ENCODE measurements around the gene DNAH5.

The DNAH5 gene

GRCh38 chr5:13956471-13956870 is 12.0 kb upstream of the DNAH5 start:
- no peak overlapping the region for H3K27ac Mint-ChIP-seq
- no peak overlapping the region for H3K4me3 Mint-ChIP-seq
- DNase-seq (ENCODE audit: low spot score in 2 of 2) (no peak), ATAC-seq (no peak)
- H3K36me3 Mint-ChIP-seq = no peaks in the 10 kb centered on the region
- no peaks in the 10 kb centered on the region for H3K4me1 Mint-ChIP-seq
- peaks cover 3% of the 10 kb centered on the region for H3K9me3 Mint-ChIP-seq

GRCh38 chr5:13955896-13956295 is 11.4 kb upstream of the DNAH5 start:
- Mint-ChIP-seq H3K4me1 (no peaks in the 10 kb centered on the region), H3K4me3 (no peak overlapping the region), H3K27ac (no peak overlapping the region), H3K9me3 (peaks cover 3% of the 10 kb centered on the region), H3K36me3 (no peaks in the 10 kb centered on the region)
- ATAC-seq (no peak), DNase-seq (ENCODE audit: low spot score in 2 of 2) (no peak)

- DNase-seq (ENCODE audit: low spot score in 2 of 2) (no peak), ATAC-seq (no peak)
- no peaks in the 10 kb centered on the region for H3K36me3 Mint-ChIP-seq
- H3K4me3 Mint-ChIP-seq = no peak overlapping the region
- no peak overlapping the region for H3K27ac Mint-ChIP-seq
- no peaks in the 10 kb centered on the region for H3K9me3 Mint-ChIP-seq
- no peaks in the 10 kb centered on the region for H3K4me1 Mint-ChIP-seq
Measured at GRCh38 chr5:13946111-13946510, 1.6 kb upstream of the DNAH5 start.

- H3K27ac Mint-ChIP-seq = no peak overlapping the region
- no peaks in the 10 kb centered on the region for H3K9me3 Mint-ChIP-seq
- DNase-seq (ENCODE audit: low spot score in 2 of 2) = no peak
- H3K36me3 Mint-ChIP-seq = no peaks in the 10 kb centered on the region
- ATAC-seq = no peak
- H3K4me1 Mint-ChIP-seq = no peaks in the 10 kb centered on the region
- H3K4me3 Mint-ChIP-seq = no peak overlapping the region
Measured at GRCh38 chr5:13945271-13945670, 783 bp upstream of the DNAH5 start.

DNA sequence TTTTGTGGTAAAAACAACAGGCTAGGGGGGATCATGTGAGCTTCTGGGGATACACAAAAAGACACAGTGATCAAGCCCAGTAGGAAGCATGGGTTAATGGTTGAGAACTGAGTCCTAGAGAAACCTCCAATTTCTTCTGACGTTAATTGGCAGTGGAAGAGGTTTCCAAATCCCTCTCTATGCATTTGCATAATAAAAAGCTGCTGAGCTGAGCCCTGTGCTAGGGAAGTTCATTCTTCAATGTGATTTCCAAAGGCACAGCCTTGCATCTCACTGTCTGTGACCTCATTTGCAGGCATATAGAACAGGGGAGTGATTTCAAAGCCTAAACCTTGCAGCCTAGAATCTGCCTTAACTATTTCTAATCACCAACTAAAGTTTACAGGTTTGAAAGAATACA is 812 bp downstream of the DNAH5 start:
- no peak overlapping the region for H3K27ac Mint-ChIP-seq
- H3K36me3 Mint-ChIP-seq = no peaks in the 10 kb centered on the region
- no peaks in the 10 kb centered on the region for H3K4me1 Mint-ChIP-seq
- no peaks in the 10 kb centered on the region for H3K9me3 Mint-ChIP-seq
- no peak overlapping the region for H3K4me3 Mint-ChIP-seq
- ATAC-seq = no peak
- DNase-seq (ENCODE audit: low spot score in 2 of 2) = no peak

DNA sequence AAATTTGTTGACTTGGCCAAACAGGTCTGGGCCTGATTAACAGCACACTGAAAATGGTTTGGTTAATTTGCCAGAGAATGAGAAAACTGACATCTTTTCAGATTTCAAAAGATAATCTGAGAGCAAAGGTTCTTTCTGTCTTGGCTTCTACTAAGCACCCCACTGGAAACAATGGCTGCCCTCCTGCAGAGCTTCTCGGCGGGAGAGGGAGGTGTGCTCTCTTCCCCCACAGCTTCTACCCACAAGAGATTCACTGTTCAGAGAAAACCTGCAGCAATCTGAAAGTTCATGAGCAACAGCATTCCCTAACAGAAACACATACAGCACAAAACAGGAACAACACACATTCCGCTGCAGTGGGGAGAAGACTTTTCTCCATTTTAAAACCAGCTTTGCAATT is 3.0 kb downstream of the DNAH5 start:
- Mint-ChIP-seq H3K4me3 (no peak overlapping the region), H3K36me3 (no peaks in the 10 kb centered on the region), H3K27ac (no peak overlapping the region), H3K4me1 (no peaks in the 10 kb centered on the region), H3K9me3 (no peaks in the 10 kb centered on the region)
- no peak for DNase-seq (ENCODE audit: low spot score in 2 of 2)
- ATAC-seq = no peak

DNA sequence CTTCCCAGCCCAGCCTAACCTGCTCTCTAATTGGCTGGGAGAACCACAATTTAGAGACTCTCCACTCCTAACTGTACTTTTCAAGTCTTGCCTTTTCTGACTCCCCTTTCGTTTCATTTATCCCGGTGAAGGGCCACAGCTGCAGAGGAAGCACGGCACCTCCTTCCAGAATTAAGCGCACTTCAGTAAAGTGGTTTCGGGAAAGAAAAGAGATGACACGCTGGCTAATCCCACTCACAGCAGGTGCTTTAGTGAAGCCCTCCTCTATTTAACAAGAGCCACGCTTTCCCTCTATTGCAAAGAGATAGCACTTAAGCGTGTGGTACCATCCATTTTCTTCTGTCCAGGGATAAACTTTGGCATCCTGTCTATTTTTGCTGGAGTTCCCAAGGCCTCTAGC is 4.8 kb downstream of the DNAH5 start:
- no peak for DNase-seq (ENCODE audit: low spot score in 2 of 2)
- no peaks in the 10 kb centered on the region for H3K36me3 Mint-ChIP-seq
- ATAC-seq = no peak
- no peaks in the 10 kb centered on the region for H3K4me1 Mint-ChIP-seq
- H3K4me3 Mint-ChIP-seq = no peak overlapping the region
- no peak overlapping the region for H3K27ac Mint-ChIP-seq
- H3K9me3 Mint-ChIP-seq = no peaks in the 10 kb centered on the region

DNA sequence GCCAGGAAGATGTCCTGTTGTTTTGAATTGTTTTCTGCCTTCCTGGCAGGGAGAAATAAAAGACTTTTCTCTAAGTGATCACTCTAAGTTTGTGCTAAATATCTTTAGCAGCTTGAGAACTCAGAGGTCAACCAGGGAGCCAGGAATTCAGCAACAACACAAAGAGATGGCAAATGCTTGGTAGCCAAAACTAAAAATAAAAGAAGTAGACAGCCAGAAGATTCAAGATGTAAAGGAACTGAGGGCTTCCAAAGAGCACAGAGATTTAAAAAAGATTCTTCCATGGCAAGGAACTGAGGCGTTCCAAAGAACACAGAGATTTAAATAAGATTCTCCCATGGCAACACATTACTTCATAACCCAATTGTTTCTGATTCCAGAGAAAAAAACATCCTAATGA is 9.6 kb downstream of the DNAH5 start:
- no peak overlapping the region for H3K27ac Mint-ChIP-seq
- H3K4me3 Mint-ChIP-seq = no peak overlapping the region
- H3K4me1 Mint-ChIP-seq = no peaks in the 10 kb centered on the region
- ATAC-seq (no peak), DNase-seq (ENCODE audit: low spot score in 2 of 2) (no peak)
- H3K36me3 Mint-ChIP-seq = no peaks in the 10 kb centered on the region
- peaks cover 17% of the 10 kb centered on the region for H3K9me3 Mint-ChIP-seq

DNA sequence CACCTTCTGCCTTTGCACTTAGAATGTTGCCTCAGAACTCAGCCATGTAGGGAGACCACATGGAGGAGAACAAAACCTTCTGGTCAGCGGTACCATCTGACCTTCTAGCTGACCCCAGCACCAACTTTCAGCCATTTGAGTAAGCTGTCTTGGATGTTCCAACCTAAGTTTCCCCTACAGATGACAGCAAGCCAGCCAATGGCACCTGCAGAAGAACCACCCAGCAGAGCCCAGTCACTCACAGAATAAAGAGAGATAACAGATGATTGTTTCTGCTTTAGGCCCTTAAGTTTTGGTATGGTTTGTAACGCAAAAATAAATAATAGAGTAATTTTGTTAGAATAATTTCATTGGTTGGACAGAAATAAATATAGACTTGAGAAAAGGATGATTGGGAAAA is 10.4 kb downstream of the DNAH5 start:
- peaks cover 18% of the 10 kb centered on the region for H3K9me3 Mint-ChIP-seq
- ATAC-seq (no peak), DNase-seq (ENCODE audit: low spot score in 2 of 2) (no peak)
- H3K4me1 Mint-ChIP-seq = no peaks in the 10 kb centered on the region
- no peak overlapping the region for H3K4me3 Mint-ChIP-seq
- no peaks in the 10 kb centered on the region for H3K36me3 Mint-ChIP-seq
- H3K27ac Mint-ChIP-seq = no peak overlapping the region

DNA sequence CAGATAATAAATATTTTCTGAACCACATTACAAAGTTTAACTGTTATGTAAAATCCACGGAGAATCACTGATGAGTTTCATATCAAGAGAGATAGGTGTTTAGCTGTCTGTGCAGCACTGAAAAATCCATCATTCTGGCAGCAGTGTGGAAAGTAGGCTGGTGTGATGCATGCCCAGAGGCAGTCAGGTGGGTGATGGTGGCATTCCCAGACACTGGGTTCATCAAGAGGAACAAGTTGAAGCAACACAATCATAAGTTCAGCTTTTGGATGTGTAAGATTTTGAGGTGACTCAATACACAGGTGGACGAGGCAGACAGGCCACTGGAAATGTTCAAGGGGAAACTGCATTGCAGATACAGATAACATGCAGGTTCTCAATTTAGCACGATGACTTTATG is 11.9 kb downstream of the DNAH5 start:
- no peak overlapping the region for H3K27ac Mint-ChIP-seq
- no peaks in the 10 kb centered on the region for H3K36me3 Mint-ChIP-seq
- no peak for DNase-seq (ENCODE audit: low spot score in 2 of 2)
- no peaks in the 10 kb centered on the region for H3K4me1 Mint-ChIP-seq
- H3K4me3 Mint-ChIP-seq = no peak overlapping the region
- H3K9me3 Mint-ChIP-seq = peaks cover 18% of the 10 kb centered on the region
- ATAC-seq = no peak

DNA sequence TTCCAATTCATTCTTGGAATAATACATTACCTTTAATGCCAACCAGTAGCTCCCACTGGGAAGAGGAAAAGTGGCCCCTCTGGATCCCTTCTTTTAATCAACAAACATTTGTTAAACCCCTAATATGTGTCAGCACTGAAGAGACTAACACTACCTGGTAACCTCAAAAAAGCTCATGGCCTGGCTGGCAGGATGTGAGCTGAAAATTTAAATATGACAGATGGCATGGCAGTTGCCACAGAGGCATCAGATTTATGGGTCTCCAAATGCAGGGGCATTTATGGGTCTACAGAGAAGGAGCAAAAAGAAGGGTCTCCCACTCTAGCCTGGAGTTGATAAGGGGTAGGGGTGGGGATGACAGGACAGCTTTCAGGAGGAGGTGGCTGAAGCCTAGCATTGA is 12.5 kb downstream of the DNAH5 start:
- no peaks in the 10 kb centered on the region for H3K4me1 Mint-ChIP-seq
- DNase-seq (ENCODE audit: low spot score in 2 of 2) (no peak), ATAC-seq (no peak)
- no peaks in the 10 kb centered on the region for H3K36me3 Mint-ChIP-seq
- no peak overlapping the region for H3K27ac Mint-ChIP-seq
- peaks cover 18% of the 10 kb centered on the region for H3K9me3 Mint-ChIP-seq
- H3K4me3 Mint-ChIP-seq = no peak overlapping the region

- no peak for ATAC-seq
- Mint-ChIP-seq H3K27ac (no peak overlapping the region), H3K4me3 (no peak overlapping the region), H3K9me3 (peaks cover 18% of the 10 kb centered on the region), H3K4me1 (no peaks in the 10 kb centered on the region), H3K36me3 (no peaks in the 10 kb centered on the region)
- no peak for DNase-seq (ENCODE audit: low spot score in 2 of 2)
Measured at GRCh38 chr5:13930541-13931171, 13.8 kb downstream of the DNAH5 start.

DNA sequence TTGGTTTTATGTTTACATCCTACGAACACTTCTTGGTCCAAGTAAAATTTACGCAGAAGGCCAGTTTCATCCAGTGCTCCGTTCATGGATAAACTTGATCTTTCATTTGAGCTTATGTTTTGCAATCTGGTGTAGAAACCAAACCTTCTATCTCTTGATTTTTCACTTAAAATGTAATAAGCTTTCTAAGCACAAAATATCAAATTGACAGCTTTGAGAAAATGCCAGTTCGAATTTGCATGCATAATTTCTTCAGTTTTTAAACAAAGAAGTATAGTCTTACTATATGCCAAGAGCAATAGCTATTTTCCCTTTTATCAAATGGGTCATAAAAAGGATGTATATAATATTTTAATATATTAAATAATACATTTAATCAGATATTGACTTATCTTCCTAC is 17.8 kb downstream of the DNAH5 start:
- Mint-ChIP-seq H3K36me3 (no peaks in the 10 kb centered on the region), H3K9me3 (peaks cover 6% of the 10 kb centered on the region), H3K4me3 (no peak overlapping the region), H3K4me1 (no peaks in the 10 kb centered on the region), H3K27ac (no peak overlapping the region)
- ATAC-seq = no peak
- DNase-seq (ENCODE audit: low spot score in 2 of 2) = no peak

GRCh38 chr5:13921578-13921977 is 22.9 kb downstream of the DNAH5 start:
- ATAC-seq = no peak
- H3K36me3 Mint-ChIP-seq = no peaks in the 10 kb centered on the region
- H3K27ac Mint-ChIP-seq = no peak overlapping the region
- H3K9me3 Mint-ChIP-seq = peaks cover 3% of the 10 kb centered on the region
- no peak overlapping the region for H3K4me3 Mint-ChIP-seq
- DNase-seq (ENCODE audit: low spot score in 2 of 2) = no peak
- H3K4me1 Mint-ChIP-seq = no peaks in the 10 kb centered on the region

DNA sequence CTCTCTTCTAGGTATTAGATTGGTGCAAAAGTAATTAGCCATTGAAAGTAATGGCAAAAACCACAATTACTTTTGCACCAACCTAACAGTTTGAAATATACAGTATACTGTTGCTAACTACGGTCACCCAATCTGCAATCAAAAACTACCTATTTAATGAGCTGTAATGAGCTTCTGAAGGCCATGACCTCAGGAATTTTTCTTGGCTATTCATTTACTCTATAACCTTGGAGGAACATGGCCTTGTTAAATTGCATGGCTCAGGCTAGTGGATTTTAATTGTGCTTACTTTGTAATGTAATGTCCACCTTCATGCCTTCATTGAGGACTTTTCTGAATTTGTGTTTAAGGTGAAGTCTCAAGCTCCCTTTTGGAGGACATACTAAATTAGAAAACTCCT is 24.7 kb downstream of the DNAH5 start:
- ATAC-seq (no peak), DNase-seq (ENCODE audit: low spot score in 2 of 2) (no peak)
- Mint-ChIP-seq H3K9me3 (peaks cover 3% of the 10 kb centered on the region), H3K27ac (no peak overlapping the region), H3K4me1 (no peaks in the 10 kb centered on the region), H3K4me3 (no peak overlapping the region), H3K36me3 (no peaks in the 10 kb centered on the region)

- H3K4me1 Mint-ChIP-seq = no peaks in the 10 kb centered on the region
- H3K4me3 Mint-ChIP-seq = no peak overlapping the region
Measured at GRCh38 chr5:13919087-13919486, 25.4 kb downstream of the DNAH5 start.

DNA sequence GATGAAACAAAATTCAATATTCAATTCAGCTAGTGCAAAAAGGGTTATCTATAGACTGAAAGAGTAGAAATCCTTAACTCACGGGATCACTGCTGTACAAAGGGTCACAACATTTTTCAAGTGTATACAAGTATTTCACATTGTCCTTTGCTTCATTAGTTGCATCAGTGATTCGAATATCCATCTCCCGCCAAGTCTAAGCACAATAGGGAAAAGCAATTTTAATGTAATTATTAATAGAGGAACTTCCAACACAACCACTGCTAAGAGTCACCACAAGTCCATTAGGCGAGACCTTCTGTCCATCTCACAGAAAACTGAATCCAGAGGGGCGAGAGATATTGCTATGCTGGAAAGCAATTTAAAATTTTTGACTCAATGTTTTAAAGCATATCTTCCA is 27.4 kb downstream of the DNAH5 start:
- ATAC-seq = no peak
- no peak overlapping the region for H3K4me3 Mint-ChIP-seq

More at GRCh38 chr5:13919087-13919486, 25.4 kb downstream of the DNAH5 start:
- Mint-ChIP-seq H3K9me3 (peaks cover 3% of the 10 kb centered on the region), H3K36me3 (no peaks in the 10 kb centered on the region), H3K27ac (no peak overlapping the region)
- ATAC-seq (no peak), DNase-seq (ENCODE audit: low spot score in 2 of 2) (no peak)

More for the DNA sequence above, 27.4 kb downstream of the DNAH5 start:
- Mint-ChIP-seq H3K4me1 (no peaks in the 10 kb centered on the region), H3K27ac (no peak overlapping the region), H3K36me3 (no peaks in the 10 kb centered on the region), H3K9me3 (peaks cover 3% of the 10 kb centered on the region)
- DNase-seq (ENCODE audit: low spot score in 2 of 2) = no peak
